Neural progenitor cell (in vitro differentiated cells): ENCODE results near the gene HMG20A.

Experiments used
- EZH2 ChIP-seq: fragments of 200-600 bp; sonication (generic); IDR thresholded peaks from 2 replicates; pipeline ENCODE4 v1.6.1; 2017; ENCODE audit warnings: antibody characterized with exemption, mild to moderate bottlenecking, moderate library complexity
- EZH2phosphoT487 ChIP-seq: fragments of 200-600 bp; sonication (generic); IDR thresholded peaks from 2 replicates; pipeline ENCODE4 v1.6.1; 2017; ENCODE audit warnings: antibody characterized with exemption
- TF ChIP-seq, protein P1 (sequence below): fragments of 200-600 bp; sonication (generic); IDR thresholded peaks from 2 replicates; pipeline ENCODE4 v1.5.1; 2017; ENCODE audit warnings: antibody characterized with exemption, mild to moderate bottlenecking

DNA sequence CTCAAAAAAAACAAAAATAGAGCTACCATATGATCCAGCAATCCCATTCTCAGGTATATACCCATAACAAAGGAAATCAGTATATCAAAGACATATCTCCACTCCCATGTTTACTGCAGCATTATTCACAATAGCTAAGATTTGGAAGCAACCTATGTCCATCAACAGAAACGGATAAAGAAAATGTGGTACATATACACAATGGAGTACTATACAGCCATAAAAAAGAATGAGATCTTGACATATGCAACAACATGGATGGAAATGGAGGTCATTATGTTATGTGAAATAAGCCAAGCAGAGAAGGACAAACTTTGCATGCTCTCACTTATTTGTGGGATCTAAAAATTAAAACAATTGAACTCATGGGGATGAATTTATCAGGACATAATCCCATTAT, 20.4 kb upstream of the HMG20A start:
- TF ChIP-seq, protein P1, sequence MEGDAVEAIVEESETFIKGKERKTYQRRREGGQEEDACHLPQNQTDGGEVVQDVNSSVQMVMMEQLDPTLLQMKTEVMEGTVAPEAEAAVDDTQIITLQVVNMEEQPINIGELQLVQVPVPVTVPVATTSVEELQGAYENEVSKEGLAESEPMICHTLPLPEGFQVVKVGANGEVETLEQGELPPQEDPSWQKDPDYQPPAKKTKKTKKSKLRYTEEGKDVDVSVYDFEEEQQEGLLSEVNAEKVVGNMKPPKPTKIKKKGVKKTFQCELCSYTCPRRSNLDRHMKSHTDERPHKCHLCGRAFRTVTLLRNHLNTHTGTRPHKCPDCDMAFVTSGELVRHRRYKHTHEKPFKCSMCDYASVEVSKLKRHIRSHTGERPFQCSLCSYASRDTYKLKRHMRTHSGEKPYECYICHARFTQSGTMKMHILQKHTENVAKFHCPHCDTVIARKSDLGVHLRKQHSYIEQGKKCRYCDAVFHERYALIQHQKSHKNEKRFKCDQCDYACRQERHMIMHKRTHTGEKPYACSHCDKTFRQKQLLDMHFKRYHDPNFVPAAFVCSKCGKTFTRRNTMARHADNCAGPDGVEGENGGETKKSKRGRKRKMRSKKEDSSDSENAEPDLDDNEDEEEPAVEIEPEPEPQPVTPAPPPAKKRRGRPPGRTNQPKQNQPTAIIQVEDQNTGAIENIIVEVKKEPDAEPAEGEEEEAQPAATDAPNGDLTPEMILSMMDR: no peak
- TF ChIP-seq EZH2 (no peak), EZH2phosphoT487 (no peak)
